ENCODE results near the gene ILDR2.

ILDR2 gene

DNA sequence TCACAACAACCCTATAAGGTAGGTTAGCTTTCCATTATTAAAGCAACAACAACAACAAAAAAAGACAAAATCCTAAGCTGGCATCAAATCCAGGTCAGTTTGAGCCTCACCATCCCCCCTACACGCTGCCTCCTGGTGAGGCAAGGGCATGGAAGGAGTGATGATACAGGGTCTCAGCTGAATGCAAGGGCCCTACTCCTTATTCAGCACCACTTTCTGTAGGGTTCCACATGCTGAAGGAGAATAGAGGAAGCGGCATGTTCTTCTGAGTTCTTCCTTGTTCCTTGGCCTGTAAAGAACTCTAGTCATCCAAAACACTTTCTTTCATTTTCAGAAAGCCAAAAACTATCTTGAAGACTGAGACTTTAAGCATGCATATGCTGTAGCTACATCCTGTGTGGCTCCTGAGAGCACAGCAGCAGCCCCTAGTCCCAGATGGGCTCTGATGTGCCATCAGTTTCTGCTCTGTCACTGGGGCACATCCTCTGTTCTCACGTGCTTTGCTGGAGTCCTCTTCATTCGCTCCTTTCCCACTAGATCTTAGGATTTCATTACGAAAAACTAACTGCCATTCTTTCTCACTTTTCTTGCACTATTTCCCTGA is 6.2 kb downstream of the ILDR2 start:
- DNase-seq (ENCODE audit: low read depth) = no peak

DNA sequence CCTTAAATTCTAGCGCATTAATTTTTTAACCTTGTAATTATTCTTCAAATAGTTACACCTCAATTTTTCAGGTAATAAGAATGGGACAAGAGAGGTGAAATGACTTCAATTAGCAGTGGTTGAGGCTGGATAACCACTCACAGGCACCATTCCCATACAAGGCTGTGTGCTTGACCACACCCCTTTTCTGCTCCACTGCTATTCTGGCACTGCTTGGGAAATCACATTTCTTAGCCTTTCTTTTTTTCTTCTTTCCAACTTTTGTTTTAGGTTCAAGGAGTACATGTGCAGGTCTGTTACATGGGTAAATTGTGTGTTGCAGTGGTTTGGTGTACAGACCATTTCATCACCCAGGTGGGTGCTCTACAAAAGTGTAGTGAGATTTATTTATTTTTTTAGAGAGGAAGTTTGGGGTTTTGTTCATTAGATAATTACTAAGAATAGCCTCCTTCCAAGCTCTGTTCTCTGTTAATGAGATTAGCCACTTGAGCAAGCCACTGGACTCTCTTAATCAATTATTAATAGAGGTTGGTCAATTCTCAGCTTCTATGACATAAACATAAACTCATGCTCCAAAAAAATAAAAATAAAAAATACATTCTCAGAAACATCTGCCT is 14.4 kb downstream of the ILDR2 start:
- no peak for DNase-seq (ENCODE audit: low read depth)

DNA sequence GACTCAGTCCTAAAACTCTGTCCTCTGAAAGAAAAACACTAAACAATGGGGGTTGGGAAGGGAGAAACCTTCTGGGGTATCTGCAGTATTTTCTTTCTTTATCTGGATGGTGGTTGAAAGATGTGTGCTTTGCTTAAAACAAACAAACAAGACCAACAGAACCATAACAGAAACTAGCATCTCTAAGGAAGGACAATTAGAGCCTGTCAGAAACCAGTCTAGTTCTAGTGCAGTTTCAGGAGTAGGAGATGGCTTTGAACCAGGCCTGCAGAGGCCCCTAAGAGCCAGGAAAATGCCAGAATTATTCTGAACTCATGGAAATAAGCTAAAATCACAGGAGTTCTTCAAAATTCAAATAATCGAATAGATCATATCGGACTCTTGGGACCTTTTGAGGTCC is 18.5 kb downstream of the ILDR2 start:
- DNase-seq (ENCODE audit: low read depth) = no peak

DNA sequence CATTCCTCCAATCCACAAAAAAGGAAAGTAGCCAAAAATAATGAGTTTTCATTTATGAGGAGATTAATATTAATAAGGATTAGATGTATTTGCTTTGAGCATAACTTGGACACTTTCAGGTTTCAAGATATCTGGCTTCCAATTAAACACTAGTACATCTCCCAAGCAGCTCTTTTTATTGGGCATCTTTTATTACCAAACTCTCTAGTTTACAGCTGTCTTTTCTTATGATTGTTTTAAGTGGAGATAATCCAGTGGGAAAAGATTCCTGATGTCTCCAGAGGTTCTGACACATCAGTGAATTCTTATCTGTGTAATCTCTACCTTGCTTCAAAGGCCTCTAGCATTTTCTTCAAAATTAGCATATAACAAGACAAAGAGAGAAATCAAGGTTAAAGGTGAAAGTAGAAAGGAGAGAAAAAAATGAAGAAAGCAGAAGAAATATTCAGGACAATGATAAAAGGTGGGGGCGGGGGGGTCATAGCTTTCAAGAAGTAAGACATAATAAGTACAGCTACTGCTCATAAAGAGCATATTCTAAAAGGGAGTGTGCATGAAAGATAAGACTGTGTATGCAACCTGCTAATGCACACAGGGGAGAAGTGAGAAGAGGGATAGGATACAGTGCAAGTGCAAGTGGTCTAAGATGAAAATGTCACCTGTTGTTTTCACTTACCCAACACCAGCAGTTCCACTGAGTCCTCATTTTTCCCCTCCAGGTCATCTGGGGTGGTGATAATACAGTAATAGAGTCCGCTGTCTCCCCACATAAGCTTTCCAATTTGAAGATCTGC is 19.1 kb downstream of the ILDR2 start:
- no peak for DNase-seq (ENCODE audit: low read depth)

DNA sequence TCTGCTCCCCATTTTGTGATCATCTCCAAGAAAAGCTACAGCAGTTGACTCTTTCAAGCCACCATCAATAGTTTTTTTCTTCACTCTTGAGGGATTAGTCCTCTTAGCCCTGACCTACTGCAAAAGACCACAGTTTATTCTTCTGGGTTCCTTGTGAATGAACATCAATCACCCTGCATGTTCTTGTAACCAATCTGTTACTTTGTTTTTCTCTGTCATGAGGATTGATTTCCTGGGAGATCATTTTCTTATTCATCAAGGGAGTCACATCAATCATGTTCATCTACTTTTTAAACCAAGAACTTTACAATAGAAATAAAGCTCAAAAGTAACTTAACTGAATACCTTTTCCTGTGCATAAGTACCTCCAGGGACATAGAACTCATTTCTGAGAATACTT is 21.8 kb downstream of the ILDR2 start:
- no peak for DNase-seq (ENCODE audit: low read depth)

DNA sequence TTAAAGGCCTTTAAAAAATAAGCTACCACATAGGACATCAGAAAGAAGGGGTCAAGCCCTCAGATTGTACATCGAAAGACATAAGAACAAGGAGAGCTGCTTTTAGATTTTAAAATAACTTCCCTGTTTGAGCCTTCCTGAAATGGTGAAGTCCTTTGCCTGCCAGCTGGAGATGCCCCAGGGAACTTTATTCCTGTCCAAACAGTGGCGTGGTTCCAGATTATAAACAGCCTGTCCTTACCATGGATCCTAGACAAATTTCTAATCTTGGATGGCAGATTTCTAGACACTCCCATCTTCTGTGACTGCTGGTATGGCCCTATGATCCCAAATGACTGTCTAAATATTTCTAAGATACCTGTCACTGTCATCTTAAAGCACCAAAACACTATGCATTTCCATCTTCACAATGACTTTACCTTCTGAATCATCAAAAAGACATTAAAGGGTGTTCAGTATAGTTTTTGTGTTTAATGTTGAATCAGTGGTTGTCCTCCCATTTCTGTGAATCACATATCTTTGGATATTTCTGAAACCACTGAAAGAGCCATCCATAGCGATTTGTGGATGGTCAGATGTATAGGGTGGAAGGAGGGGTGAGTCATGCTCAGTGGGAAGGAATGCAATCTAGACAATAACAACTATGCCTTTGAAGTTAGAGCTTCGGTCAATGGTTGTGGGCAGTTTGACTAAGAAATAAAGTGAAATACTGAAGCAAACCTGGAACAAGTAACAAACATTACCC is 23.2 kb downstream of the ILDR2 start:
- DNase-seq (ENCODE audit: low read depth) = no peak

DNA sequence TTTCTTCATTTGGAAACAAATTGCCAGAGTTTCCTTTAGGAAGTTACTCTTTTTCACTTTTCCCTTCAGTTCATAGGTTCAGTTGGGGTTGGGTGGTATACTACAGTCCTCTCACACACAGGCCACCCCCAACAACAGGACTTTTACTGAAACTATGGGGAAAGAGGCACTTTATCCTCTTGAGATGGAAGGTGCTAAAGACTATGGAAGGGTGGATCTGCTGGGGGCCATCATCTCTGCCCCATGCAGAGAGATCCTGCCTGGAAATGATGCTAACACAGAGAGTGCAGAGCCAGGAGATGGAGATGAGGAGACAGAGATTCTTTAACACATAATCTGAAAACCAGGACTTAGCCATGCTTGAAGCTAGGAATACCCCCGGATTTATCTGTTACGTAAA is 24.3 kb downstream of the ILDR2 start:
- no peak for DNase-seq (ENCODE audit: low read depth)

DNA sequence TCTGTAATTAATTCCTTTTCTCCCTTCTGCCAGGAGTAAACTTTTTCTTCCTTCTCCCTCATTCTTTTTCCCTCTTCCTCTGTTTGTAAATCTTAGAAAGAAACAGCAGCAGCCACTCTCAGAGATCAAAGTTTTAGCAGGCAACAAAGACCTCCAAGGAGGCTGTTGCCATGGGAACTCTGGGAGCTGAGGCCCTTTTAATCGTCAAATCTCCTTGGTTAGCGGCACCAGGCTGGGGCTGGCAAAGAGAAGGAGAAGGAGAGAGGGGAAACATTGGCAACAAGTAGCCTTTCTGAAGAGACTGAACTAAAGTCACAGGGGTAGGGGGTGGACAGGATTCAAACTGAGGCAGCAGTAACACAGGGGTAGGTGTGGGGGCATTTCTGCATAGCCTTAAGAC is 25.2 kb downstream of the ILDR2 start:
- no peak for DNase-seq (ENCODE audit: low read depth)

DNA sequence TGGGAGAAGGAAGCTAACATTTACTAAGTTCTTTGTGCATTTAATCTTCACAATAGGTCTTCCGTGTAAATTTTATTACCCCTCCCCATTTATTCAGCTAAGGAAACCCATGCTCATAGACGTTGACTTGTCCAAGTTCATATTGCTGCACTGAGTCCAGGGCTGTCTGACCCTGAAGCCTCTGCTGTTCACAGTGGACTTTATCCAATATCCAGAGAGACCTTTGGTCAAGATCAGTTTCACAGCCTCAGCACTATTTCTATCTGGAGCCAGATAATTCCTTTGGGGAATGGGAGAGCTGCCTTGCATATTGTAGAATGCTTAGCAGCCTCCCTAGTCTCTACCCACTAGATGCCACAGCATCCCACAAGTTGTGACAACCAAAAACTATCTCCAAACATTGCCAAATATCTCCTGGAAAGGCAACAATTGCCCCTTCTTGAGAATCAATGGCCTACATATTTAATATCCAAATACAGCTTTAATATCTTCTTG is 26.4 kb downstream of the ILDR2 start:
- no peak for DNase-seq (ENCODE audit: low read depth)

DNA sequence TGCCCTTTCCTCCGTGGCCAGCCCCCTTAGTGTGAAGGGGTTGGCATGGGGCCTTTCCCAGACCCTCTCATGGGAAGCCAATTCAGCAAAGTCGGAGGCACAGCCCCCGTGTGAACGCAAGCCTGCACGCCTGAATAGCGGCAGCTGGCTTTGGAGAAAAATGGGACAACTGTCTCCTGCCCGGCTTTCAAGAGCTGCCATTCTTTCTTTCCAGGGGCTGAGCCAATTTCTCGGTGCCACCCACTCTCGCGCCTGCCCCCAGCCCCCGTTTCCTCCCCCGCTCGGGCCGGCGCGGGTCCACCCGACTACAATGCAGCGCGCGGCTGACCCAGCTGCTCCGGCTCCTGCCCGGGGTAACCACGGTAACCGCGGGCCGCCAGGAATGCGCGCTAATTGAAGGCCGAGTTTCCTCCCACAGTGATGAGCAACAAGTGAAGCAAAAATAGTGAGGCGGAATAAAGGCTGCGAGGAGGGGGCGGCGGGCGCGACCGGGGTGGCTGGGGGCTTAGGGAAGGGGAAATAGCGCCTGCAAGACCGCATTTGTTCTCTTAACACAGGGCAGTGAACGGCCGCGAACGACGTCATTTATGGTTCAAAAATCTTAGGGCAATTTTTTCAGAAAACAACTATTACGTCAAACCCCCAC is 27.8 kb downstream of the ILDR2 start:
- DNase-seq (ENCODE audit: low read depth) = no peak

DNA sequence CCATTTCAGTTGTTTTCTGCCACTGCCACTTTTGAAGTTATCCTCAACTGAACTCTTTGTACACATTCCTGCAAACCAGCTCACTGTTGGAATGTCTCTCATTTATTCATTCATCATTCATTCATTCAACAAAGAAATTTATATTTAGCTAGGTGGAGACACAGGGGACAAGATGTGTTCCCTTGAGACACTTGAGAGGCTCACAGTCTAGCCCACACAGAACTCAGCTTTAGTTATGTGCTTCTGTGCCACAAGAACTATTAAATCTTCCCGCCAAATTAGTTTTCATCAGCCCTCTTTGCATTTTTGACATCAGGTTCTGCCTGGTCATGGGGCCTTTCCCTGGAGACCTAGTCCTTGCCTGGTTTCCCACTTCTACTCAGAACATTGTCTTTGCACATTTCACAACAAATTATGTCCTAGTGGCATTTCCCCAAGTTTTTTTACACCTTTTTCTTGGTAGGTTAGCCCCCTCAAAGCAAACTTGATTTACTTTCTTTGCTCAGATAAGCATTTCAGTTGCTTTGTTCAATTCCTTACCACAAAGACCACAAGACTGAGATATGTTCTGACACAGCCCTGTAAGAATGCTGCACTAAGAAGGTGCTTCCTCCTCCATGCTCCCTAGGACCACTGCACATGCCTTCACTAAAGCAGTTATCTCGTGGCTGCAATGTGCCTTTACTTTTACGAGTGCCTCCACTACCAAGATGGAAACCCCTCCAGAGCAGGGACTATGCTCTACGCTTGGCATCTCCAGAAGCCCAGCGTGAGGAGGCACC is 31.0 kb downstream of the ILDR2 start:
- no peak for DNase-seq (ENCODE audit: low read depth)

DNA sequence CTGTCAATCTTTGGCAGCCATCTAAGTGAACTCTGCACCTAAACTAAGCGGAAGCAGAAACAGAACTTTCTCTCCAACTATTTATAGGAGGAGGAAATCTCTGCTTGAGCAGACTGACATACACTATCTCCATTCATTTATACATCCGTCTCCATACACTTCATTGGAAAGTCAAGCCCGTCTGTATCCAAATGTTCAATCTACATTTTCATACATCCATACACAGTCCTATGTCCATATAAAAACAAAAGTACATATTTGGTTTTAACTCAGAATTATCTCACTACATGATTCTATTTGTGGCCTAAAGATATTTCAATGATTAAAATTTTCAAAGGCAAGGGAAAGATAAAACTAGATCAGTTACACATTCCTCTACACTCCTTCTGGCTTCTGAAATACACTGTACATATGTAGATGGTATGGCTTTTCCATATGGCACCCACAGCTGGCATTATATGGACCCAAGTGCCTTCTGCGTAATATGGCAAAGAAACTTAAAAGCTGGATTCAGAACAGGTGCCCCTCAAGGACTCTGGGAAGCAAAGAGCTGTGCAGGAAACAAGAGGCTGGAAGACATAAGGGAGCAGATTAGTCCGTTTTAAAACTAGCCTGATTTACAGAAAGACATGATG is 35.5 kb downstream of the ILDR2 start:
- no peak for DNase-seq (ENCODE audit: low read depth)

DNA sequence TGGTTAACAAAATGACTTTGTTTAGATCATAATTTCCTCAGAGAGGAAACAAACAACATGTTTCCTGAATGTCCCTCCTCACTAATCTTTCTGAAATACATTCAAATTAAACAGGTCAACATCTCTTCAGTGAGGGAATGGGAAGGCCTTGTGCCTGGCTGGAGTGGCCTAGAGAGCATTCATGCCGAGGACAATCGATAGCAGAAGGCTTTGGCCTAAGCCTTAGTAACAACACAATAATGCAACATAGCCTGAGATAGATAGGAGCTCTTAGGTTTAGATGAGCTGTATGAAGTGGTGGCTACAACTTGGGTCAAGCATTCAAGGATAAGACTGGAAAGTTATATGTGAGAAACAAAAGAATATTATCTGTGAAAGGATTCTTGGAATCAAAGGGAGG is 37.4 kb downstream of the ILDR2 start:
- no peak for DNase-seq (ENCODE audit: low read depth)

DNA sequence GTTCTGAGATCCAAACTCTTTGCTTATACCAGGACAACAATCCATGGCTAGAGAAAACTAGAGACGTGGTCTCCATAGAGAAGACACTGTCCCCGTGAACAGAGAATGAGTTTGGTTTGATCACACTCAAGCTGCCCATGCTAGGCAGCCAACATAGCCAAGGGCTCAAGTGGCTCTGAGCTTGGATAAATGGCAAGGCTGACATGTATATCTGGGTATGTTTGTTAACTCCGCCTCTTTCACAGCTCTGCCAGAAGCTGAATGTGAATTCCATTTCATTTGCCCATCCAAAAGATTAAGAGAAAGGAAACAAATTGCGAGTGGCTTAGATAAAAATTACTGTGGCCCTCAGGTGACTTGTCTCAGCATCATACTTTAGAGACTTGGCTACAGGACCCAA is 38.0 kb downstream of the ILDR2 start:
- DNase-seq (ENCODE audit: low read depth) = no peak

DNA sequence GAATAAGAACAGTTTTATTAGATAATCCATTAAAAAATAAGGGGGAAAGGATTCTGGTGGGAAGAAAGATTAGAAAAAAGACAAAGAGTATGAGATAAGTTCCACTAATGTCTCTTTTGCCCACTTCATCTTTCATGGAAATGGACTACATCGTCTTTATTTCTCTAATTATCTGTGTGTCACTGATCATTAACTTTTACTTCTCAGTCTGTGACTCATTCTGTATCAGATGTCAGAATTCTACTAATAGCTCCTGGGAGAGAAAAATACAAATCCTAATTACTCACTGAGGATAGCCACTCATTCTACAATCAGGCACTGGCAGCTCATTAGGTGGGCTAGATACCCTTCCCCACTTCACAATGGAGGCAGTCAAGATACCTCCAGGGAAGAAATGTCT is 41.7 kb downstream of the ILDR2 start:
- DNase-seq (ENCODE audit: low read depth) = no peak

DNA sequence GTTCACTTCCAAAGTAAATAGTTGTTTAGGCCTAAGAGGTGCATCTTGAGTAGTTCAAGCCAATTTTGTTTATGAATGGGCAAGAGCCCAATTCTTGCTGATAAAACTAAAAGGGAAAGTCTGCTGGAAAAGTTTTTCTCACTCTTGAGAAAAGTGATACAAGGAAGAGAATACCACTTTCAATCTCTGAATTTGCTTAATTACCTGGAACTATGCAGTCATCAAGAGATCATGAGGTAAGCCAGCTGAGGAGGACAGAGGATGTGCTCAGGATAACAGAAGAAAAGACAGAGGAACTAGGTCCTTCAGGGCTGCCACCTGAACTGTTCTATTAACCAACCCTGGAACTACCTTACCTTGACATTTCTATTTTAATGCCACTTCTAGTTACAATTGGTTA is 42.2 kb downstream of the ILDR2 start:
- no peak for DNase-seq (ENCODE audit: low read depth)

DNA sequence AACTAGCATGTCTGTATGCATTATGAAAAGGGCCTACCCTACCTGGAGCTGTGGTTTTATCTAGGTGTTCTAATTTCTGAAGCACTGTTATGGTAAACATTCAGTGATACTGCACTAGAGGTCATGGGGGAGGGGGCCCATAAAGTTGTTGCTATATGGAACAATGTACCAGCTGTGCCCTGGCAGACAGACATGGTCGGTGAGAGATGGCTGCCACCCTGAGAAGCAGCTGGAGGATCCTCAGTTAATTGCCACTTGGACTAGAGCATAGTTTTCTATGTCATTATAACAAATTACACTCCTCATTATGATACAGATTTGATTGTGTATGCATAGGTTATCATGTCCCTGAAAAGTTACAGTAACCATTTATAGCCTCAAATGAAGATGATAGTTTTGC is 45.4 kb downstream of the ILDR2 start:
- DNase-seq (ENCODE audit: low read depth) = no peak

DNA sequence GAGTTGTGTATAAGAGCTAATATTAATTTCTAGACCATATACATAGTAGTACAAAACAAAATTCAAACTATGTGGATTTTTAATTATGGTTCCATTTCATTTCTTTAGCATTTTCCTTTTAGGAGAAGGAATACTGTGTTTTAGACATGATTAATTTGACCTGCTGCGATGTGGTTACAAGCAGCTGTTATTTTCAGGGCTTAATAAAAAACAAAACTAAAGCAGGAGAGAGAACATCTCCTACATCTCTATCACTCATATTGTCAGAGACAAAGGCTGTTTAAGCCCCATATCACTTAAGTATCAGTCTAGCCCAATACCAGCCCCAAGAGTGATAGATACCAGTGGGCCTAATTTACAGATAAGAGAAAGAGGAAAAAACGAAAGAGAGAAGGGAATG is 47.6 kb downstream of the ILDR2 start:
- DNase-seq (ENCODE audit: low read depth) = no peak

DNA sequence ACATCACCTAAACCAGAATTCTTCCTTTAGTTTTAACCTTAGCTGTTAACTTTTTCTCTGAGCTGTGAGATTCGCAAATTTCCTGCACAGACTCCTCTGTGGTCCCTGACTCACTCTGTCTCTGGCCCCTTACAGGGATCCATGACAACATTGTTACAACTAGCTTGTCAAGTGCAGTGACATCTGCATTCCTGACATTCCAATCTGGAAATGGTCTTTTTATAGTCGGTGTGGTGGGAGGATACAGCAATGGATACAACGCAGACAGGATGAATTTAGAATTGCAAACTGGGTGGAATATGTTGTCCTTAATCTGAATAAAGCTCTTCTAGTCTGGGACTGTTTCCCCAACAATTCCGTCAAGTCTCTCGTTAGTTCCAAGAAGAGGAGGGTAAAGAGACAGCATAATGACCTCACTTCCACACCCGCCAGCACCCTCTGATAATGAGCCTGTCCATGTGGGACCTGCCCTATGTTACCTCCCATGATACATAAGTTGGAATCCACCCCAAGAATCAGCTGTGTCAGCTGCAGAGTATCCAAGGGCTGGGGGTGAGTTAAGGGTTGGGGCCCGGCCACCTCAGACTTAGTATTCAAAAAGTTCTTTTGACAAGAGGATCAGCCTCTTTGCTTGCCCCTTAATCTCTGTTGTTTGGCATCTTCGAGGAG is 49.4 kb downstream of the ILDR2 start:
- no peak for DNase-seq (ENCODE audit: low read depth)

DNA sequence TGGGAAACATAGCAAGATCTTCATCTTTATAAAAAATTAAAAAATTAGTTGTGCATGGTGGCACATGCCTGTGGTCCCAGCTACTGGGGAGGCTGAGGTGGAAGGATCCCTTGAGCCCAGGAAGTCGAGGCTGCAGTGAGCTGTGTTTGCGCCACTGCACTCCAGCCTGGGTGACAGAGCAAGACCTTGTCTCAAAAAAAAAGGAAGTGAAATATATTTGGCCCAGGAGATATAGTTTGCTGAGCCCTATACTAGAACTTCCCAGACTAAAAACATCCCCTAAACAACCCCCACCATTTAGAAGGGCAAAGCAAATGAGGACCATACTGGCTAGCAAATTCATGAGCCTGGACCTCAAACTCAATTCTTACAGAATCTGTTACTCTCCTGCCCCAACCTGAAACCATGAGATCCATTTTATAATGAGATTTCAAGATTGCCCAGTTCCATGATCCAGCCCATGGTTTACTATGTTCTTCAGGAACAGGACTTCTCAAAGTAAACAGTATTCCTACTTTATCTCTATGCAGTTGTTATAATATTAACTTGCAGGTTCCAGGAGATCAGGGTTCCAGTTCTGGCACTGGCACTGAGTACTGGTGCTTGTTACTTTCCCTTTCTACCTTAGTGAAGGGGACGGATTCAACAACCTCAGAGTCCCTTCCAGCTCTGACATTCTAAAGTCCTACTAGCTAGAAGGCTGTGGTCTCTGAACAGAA is 50.4 kb downstream of the ILDR2 start:
- DNase-seq (ENCODE audit: low read depth) = no peak
